ENCODE data around the gene CBLB.

- TF ChIP-seq CTCF (IDR thresholded peaks at IDR 0.05 in 8 of 11, conservative IDR thresholded peaks at IDR 0.05 in 3 of 11) (no peak), POLR2A (IDR thresholded peaks at IDR 0.05) (no peak)
Observed at GRCh38 chr3:105883798-105884377, 15.1 kb upstream of the CBLB start.
